PFSK-1 (cell line): Measurements from ENCODE around the gene INPP4B.

ENCODE experiments used
- FOXP2 ChIP-seq: optimal IDR thresholded peaks from 2 replicates; pipeline ENCODE3; 2011; ENCODE audit warnings: borderline replicate concordance, control low read depth, inconsistent platforms; ENCODE audit not compliant: insufficient read depth; ENCODE audit errors: extremely low read length, extremely low read depth
- POLR2AphosphoS5 ChIP-seq: IDR thresholded peaks from 2 replicates; pipeline ENCODE4 v1.6.1; 2012; ENCODE audit warnings: low read depth, mild to moderate bottlenecking, control low read depth, low read length, moderate library complexity
- REST ChIP-seq, 2 experiments: IDR thresholded peaks; 2 replicates each; pipeline versions ENCODE4 v1.6.1 to v1.8.0; 2011 to 2012; ENCODE audit warnings: low read depth in 2 of 2, low read length in 2 of 2, control low read depth in 1 of 2, inconsistent platforms in 1 of 2, mild to moderate bottlenecking in 1 of 2, moderate library complexity in 1 of 2; ENCODE audit not compliant: insufficient read depth in 1 of 2
- SIN3A ChIP-seq: IDR thresholded peaks from 2 replicates; pipeline ENCODE4 v1.6.1; 2012; ENCODE audit warnings: mild to moderate bottlenecking, low read length, moderate library complexity, borderline replicate concordance; ENCODE audit not compliant: insufficient read depth
- TAF1 ChIP-seq: IDR thresholded peaks from 2 replicates; pipeline ENCODE4 v1.6.1; 2012; ENCODE audit warnings: low read length, control low read depth, borderline replicate concordance; ENCODE audit not compliant: insufficient read depth

GRCh38 chr4:142191901-142192300 is 654.2 kb downstream of the INPP4B start:
- TF ChIP-seq REST (IDR thresholded peaks at IDR 0.05; ENCODE audit: insufficient read depth in 1 of 2, low read depth in 2 of 2, low read length in 2 of 2) (no peak), POLR2AphosphoS5 (no peak), TAF1 (no peak), SIN3A (no peak), FOXP2 (no peak)
